ENCODE measurements around the gene TSPAN13.

Gene TSPAN13

GRCh38 chr7:16734148-16734726, 19.3 kb upstream of the TSPAN13 start:
- TF ChIP-seq CTCF (IDR thresholded peaks at IDR 0.05; ENCODE audit: low read depth, low read length, missing control alignments): no peak
- Histone ChIP-seq H3K4me3 (ENCODE audit: low read depth, low read length) (no peak overlapping the region), H3K27me3 (replicated peaks) (no peaks in the 10 kb centered on the region), H3K36me3 (replicated peaks) (no peaks in the 10 kb centered on the region), H3K27ac (no peak overlapping the region)
- in situ Hi-C loops (cut with HindIII; ENCODE audit: low pct_ligation_motif_present, low sequenced_read_pairs): no loop called here
- no peak for DNase-seq

- in situ Hi-C loops (cut with HindIII; ENCODE audit: low pct_ligation_motif_present, low sequenced_read_pairs): no loop called here
- H3K36me3 ChIP-seq (replicated peaks): no peaks in the 10 kb centered on the region
- no peak for TF ChIP-seq CTCF (IDR thresholded peaks at IDR 0.05; ENCODE audit: low read depth, low read length, missing control alignments)
- no peak for DNase-seq
- no peak overlapping the region for H3K27ac ChIP-seq
- no peaks in the 10 kb centered on the region for H3K27me3 ChIP-seq (replicated peaks)
- H3K4me3 ChIP-seq (ENCODE audit: low read depth, low read length): no peak overlapping the region
Observed at GRCh38 chr7:16735020-16735419, 18.5 kb upstream of the TSPAN13 start.

DNA sequence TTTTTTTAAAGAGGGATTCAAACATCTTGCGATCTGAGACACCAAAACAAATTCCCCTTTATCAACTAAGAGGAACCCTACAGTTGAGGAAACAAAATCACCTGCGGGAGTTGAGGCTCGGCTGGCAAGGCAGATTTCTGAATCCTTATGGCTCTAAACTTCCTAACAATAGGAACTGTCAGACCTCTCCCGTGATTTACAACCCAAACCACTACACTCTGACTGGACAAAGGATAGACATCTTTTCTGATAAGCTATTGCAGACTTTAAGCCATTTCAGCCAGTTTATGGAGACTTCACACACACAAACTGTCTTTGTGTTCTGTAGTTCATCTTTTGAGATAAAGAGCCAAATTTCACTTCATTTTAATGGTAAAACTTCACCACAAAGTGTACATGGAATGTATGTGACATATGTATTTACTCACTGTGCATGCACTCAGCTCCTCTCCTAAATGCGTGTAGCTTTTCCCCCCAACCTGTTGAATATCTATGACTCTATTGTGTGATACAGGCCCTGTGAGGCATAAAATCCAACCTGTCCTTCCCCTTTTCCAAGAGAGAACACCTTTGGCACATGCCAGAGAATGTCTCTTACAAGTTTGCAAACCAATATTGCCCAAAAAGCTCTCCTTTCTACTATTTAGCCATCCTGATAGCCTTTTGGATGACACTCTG, 15.4 kb upstream of the TSPAN13 start:
- DNase-seq: no peak
- in situ Hi-C loops (cut with HindIII; ENCODE audit: low pct_ligation_motif_present, low sequenced_read_pairs): no loop called here
- no peaks in the 10 kb centered on the region for H3K36me3 ChIP-seq (replicated peaks)
- no peak overlapping the region for H3K4me3 ChIP-seq (ENCODE audit: low read depth, low read length)
- TF ChIP-seq CTCF (IDR thresholded peaks at IDR 0.05; ENCODE audit: low read depth, low read length, missing control alignments): no peak
- H3K27ac ChIP-seq: no peak overlapping the region
- H3K27me3 ChIP-seq (replicated peaks): no peaks in the 10 kb centered on the region

DNA sequence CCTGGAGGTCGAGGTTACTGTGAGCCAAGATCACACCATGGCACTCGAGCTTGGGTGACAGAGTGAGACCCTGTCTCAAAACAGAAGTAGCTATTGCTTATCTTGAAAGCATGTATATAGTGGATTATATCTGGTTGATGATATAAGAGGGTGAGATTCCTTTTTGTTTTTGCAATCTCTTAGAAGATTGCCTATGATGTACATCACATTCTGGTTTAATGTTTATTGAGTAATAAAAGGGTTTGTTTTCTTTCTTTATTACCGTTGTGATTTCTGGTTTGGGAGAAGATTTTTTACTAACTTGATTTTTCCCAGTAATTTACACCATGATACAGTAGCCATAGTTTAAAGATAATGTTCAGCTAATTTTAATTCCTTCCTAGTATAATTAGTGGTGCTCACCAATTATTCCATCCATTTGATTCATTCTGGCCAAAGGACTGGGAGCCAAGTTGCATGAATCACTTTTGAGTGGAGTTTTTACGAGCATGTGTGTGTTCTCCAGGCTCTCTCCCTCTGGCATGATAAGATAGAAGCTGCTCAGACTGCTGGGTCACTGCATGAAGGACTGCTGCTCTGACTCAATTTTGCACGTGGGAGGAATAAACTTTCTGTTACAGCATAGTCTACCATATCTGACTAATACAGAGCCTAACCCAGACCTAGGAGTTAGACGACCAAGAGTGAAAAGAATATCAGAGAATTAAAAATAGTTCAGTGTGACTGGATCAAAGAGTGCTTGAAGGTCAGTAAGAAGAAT, 13.5 kb upstream of the TSPAN13 start:
- in situ Hi-C loops (cut with HindIII; ENCODE audit: low pct_ligation_motif_present, low sequenced_read_pairs): no loop called here
- H3K27me3 ChIP-seq (replicated peaks): no peaks in the 10 kb centered on the region
- TF ChIP-seq CTCF (IDR thresholded peaks at IDR 0.05; ENCODE audit: low read depth, low read length, missing control alignments): no peak
- H3K27ac ChIP-seq: peak overlapping the region; percentile 53
- H3K36me3 ChIP-seq (replicated peaks): no peaks in the 10 kb centered on the region
- H3K4me3 ChIP-seq (ENCODE audit: low read depth, low read length): no peak overlapping the region
- peak; percentile 96 for DNase-seq

- Histone ChIP-seq H3K27me3 (replicated peaks) (no peaks in the 10 kb centered on the region), H3K4me3 (ENCODE audit: low read depth, low read length) (no peak overlapping the region), H3K27ac (peak overlapping the region; percentile 53), H3K36me3 (replicated peaks) (no peaks in the 10 kb centered on the region)
- DNase-seq: no peak
- TF ChIP-seq CTCF (IDR thresholded peaks at IDR 0.05; ENCODE audit: low read depth, low read length, missing control alignments): no peak
- in situ Hi-C loops (cut with HindIII; ENCODE audit: low pct_ligation_motif_present, low sequenced_read_pairs): no loop called here
Observed at GRCh38 chr7:16740623-16740953, 13.0 kb upstream of the TSPAN13 start.

Measured in brain microvascular endothelial cell (primary cell).